ENCODE results near the gene PTPN18.
"Not testable (repeated sequence)": the region's sequence is repeated elsewhere in the genome, so short reads cannot be mapped to it uniquely, and the experiment has no call there.

The PTPN18 gene, protein sequence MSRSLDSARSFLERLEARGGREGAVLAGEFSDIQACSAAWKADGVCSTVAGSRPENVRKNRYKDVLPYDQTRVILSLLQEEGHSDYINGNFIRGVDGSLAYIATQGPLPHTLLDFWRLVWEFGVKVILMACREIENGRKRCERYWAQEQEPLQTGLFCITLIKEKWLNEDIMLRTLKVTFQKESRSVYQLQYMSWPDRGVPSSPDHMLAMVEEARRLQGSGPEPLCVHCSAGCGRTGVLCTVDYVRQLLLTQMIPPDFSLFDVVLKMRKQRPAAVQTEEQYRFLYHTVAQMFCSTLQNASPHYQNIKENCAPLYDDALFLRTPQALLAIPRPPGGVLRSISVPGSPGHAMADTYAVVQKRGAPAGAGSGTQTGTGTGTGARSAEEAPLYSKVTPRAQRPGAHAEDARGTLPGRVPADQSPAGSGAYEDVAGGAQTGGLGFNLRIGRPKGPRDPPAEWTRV

DNA sequence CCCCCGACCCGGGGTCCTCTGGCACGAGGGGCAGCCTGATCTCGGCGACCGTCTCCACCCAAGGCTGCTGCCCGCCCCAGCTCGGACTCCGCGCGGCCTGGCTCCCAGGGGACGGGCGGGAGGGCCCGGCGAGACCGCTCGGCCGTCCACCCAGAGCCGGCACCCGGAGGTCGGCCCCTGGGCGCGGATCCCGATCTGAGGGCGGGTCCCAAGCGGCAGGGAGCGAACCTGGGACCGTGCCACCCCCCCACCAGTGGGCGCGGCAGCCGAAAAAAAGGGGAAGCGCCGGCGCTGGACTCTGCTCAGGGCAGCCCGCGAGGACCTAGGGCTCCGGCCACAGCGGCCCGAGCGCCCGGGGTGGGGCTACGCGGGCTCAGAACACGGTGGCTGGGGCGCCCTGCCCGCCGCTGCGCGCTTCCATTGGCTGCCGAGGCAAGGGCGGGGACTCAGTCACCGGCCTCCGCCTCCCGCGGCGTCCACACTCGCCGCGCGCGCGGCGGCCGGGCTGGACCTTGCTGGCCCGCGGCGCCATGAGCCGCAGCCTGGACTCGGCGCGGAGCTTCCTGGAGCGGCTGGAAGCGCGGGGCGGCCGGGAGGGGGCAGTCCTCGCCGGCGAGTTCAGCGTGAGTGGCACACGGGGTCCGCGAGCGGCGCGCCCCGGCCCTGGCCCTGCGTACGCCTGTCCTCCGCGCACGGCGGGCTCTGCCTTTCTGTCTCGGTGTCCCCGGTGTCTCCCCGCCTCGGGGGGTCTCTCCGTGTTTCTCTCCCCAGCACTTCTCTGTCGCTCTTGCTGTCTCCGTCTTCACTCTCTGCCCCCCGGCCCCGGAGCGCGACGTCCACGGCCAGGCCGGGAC, at the start of gene PTPN18:
Gene PTPN18 (plus strand): TSS at position 479 of the 854 bp plus-strand sequence. CDS start 52 bp downstream, at position 531.
- DNase-seq (ENCODE audit: low read depth in 2 of 2): peak; percentile 47 to 51

DNA sequence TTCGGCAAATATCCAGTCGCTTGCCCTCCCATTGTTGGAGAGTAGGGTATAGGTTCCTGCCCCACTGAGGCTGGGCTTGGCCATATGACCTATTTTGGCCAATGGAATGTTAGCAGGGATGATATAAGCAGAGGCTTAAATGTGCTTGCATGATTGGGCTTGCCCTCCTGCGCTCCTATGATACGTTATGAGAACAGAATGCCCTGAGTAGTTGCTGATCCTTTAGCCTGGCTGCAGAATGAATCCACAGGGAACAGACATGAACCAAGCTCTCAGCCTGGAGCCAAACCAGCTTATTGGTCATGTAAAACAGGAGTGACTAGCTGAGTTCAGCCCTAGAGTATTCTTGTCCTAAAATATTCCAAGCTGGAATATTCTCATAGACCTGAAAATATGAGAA, 48.0 kb upstream of the PTPN18 start:
- no peak for DNase-seq (ENCODE audit: low read depth in 2 of 2)

DNA sequence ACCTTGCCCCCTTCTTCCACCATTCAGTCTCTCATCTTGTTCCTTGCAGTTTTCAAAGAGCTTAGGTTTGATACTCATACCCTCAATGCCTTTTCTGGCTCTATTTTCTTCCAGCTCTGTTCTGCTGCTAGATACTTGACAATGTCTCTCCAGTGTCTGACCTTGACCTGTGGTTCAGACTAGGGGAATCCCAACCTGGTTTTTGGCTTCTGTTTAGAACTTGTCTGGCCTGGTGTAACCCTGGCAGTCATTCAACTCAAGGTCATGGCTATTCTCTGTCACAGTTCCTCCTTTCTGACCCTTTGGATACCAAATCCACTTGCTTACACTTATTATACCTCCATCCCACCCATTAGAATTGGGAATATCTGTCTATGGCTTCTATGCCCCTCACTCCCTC, 45.0 kb upstream of the PTPN18 start:
- DNase-seq (ENCODE audit: low read depth in 2 of 2): no peak

DNA sequence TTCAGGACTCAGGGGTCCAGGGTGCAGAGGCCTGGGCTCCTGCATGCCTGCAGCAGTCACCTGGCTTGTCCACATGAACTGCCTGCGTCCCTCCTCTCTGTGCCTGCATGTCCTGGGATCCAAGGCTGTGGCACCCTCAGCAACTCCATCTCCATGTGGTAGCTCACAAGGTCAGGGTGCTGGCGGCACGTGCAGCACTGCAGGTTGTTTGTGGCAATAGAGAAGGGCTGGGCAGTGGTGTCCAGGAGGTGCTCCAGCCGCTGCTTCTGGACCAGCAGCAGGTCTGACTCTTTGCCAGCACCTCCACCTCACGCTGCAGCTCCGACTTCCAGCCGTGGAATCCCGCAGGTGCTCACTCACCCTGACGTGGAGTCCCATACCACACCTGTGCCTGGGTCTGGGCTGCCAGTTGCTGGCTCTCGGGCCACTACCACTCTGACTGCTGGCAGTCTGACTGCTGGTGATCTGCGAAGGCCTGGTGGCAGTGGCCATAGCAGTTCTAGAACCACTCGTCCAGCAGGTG, 42.0 kb upstream of the PTPN18 start:
- no peak for DNase-seq (ENCODE audit: low read depth in 2 of 2)

DNA sequence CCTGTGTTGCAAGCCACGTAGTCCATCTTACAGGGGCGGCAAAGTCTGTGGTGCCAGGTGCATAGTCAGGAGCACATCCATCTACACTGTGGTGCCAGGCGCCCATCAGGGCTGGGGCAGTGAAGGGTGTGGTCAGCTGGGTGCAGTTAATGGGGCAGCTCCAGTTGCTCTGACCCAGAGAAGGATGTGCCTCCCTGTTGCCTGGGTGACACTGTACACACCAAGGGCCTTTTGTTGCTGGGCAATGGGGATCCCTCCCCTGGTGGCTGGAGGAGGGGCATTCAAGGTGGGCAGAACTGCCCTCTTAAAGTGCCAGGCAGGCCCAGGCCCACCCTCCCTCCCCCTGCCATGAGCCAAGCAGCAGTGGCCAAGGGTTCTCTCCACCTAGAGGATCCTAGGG, 41.5 kb upstream of the PTPN18 start:
- no peak for DNase-seq (ENCODE audit: low read depth in 2 of 2)

DNA sequence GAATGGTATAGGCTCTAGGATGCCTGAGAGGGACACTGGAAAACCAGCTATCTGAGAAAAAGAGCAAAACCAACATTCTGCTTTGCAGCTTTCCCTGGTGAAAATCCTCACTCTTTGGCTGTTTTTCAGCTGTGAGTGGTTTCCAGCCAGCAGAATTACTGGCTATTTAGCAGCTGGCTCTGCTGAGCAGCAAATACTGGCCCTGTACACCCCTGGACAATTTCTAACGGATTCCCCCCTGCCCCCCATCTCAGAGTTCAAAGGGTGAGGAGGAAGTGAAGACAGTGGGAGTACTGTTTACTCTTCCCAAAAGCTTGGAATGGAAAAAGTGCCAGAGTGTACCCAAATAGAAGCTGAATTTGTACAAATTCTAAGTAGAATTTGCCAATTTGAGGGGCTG, 39.3 kb upstream of the PTPN18 start:
- DNase-seq (ENCODE audit: low read depth in 2 of 2): no peak

DNA sequence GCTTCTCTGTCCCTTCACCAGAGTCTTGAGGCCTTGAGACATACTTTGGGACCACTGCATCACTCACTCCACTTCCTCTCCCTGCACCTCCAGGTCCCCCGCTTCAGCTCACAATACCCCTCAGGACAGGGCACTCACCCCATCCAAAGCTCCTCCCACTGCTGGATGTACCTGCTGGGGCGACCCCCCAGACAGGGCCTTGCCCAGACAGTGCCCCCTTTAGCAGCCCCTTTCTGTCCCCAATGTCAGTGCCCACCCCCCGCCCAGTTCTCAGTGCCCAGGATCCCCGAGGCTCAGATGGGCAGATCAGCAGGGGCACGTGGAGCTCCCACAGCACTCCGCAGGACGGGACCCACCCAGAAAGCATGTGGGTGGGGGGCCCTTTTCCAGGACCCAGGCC, 37.0 kb upstream of the PTPN18 start:
- DNase-seq (ENCODE audit: low read depth in 2 of 2): no peak

DNA sequence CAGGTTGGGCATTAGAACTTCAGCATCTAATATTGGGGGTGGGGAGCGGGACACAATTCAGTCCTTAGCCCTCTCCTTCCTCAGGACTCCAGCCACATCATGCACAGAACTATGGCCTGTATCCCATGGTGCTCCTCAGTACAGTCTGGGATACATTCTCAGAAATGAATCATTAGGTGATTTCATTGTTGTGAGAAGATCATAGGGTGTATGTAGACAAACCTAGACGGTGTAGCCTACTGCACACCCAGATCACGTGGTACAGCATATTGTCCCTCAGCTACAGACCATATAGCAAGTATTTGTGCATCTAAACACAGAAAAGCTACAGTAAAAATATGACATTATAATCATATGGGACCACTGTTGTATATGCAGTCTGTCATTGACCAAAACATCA, 36.3 kb upstream of the PTPN18 start:
- no peak for DNase-seq (ENCODE audit: low read depth in 2 of 2)

DNA sequence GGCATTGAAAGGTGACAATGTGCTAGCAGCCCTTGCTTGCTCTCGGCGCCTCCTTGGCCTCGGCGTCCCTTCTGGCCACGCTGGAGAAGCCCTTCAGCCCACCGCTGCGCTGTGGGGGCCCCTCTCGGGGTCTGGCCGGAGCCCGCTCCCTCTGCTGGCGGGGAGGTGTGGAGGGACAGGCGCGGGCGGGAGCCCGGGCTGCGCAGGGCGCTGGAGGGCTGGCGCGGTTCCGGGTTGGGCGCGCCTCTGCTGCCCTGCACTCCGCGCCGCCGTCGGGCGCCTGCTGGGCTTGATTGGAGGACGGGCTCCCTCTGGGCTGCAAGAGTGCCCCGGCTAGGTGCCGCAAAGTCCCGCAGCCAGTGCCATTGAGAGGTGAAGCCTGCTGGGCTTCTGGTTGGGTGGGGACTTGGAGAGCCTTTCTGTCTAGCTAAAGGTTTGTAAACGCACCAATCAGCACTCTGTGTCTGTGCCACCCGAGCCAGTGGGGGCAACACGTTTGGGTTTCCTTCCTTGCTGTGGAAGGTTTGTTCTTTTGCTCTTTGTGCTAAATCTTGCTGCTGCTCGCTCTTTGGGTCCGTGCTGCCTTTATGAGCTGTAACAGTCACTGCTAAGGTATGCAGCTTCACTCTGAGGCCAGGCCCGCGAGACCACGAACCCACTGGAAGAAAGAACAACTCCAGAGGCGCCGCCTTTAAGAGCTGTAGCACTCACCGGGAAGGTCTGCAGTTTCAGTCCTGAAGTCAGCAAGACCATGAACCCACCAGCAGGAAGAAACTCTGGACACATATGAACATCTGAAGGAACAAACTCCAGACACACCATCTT, 27.9 kb upstream of the PTPN18 start:
- DNase-seq (ENCODE audit: low read depth in 2 of 2): no peak

DNA sequence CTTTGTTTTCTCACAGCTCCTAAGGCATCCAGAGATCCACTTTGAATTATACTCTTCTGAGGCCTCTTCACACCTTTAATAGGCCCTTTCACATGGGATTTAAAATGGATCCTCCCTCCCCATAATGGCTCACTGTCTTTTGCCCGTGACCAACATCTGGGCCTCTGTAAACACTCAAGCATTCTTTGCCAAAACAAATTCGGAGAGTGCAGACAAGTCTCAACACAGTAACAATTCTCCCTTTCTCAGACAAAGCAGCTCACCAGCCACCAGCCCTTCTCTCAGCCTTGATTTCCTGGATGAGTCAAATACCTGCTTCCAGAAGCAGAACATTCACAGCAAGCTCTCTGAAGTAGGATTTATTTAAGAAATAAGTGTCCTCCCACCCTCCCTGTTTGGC, 27.1 kb upstream of the PTPN18 start:
- no peak for DNase-seq (ENCODE audit: low read depth in 2 of 2)

DNA sequence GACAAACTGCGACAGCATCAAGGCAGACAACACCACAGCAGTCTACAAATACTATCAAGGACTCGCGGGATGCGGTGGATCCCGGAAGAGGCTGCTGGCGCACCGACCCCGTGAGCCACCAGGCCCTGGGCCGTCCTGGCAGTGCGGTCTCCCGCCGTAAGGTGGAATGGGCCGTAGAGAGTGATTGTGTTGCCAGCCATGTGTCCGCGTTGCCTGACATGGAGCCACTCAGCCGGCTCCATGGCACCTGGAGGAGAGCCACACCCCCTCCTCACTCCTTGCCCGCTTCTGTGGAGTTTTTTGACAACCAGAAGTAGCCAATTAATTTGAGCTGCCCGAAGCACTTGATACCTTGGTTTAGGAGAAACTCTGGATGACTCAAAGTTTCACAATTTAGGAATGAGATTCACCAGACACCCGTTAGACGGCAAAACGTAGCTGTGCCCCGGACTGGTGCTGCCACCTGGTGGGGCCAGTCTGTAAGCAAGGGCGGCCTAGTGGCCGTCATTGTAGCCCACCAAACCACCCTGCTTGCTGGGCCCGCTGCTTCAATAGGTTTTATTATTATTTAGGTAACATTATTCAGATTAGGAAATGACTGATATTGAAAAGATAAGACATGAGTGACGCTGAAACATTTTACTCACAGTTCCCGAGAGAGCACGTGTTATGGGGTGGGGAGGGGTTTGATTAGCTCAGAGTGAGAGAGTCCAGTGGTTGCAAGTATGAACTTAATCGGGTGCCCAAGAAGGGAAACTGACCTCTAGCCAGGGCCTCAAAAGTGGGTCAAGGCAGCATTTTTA, 23.4 kb upstream of the PTPN18 start:
- DNase-seq (ENCODE audit: low read depth in 2 of 2): peak; percentile 66 to 68

DNA sequence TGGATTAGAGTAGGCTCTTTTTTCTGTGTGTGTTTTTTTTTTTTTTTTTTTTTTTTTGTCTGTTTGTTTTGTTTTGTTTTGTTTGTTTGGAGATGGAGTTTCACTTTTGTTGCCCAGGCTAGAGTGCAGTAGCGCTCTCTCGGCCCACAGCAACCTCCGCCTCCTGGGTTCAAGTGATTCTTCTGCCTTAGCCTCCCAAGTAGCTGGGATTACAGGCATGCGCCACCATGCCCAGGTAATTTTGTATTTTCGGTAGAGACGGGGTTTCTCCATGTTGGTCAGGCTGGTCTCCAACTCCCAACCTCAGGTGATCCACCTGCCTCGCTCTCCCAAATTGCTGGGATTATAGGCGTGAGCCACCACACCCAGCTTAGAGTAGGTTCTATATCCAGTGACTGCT, 22.6 kb upstream of the PTPN18 start:
- not testable (repeated sequence) for DNase-seq (ENCODE audit: low read depth in 2 of 2)

DNA sequence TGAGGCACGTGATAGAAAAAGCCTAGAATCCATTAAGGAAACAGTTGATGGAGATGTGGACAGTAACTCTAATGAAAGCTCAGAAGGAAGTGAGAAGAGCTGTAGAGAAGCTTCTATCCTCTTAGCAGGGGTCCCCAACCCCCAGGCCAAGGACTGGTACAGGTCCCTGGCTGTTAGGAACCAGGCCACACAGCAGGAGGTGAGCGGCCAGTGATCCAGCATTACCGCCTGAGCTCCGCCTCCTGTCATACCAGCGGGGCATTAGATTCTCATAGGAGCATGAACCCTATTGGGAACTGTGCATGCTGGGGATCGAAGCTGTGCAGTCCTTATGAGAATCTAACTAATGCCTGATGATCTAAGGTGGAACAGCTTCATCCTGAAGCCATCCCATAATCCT, 21.8 kb upstream of the PTPN18 start:
- no peak for DNase-seq (ENCODE audit: low read depth in 2 of 2)

DNA sequence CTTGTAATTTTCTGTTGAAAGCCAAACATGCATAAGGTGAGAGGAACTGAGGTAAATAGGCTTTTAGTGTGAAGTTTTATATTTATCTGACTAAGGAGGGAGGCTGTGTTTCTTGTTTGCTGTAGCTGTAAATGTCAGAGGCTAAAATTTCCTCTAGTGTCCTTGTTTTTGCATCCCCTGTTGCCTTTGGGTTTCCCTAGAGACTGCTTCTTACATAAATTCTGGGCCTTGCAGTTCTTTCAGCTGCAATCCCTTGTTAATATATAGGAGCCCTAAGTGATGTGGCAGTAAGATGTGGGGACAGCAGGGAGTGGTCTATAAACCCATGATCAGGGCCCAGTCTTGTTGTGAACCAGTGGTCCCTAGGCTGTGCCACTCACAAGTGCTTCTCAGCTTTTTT, 20.6 kb upstream of the PTPN18 start:
- no peak for DNase-seq (ENCODE audit: low read depth in 2 of 2)

DNA sequence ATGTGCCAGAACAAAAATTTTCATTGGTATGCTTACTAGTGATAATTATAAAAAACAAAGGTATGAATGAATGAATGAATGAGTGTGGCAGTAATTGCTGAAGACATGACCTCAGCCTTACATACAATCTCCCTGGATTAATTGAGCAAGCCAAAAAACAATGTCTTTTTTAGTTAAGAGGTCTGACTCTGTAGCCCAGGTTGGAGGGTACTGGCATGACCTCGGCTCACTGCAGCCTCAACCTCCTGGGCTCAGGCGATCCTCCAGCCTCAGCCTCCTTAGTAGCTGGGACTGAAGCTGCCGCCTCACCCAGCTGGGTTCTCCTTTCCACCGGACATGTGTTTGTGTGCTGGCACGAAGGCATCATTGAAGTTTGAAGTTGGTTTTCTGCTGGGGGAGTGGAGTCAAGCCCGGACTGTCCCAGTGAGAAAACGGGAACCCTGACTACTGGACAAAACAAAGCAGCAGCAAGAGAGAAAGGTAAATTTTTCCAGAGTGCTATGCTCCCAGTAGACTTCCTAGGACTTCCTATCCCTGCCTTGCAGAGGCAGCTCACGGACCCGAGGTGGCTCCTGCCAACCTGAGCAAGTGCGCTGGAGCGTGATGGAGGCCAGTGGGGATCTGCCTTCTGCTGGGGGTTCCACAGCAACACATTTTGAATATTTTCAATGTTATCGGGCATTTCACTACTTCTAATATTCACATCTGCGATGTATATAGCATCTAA, 19.5 kb upstream of the PTPN18 start:
- no peak for DNase-seq (ENCODE audit: low read depth in 2 of 2)

DNA sequence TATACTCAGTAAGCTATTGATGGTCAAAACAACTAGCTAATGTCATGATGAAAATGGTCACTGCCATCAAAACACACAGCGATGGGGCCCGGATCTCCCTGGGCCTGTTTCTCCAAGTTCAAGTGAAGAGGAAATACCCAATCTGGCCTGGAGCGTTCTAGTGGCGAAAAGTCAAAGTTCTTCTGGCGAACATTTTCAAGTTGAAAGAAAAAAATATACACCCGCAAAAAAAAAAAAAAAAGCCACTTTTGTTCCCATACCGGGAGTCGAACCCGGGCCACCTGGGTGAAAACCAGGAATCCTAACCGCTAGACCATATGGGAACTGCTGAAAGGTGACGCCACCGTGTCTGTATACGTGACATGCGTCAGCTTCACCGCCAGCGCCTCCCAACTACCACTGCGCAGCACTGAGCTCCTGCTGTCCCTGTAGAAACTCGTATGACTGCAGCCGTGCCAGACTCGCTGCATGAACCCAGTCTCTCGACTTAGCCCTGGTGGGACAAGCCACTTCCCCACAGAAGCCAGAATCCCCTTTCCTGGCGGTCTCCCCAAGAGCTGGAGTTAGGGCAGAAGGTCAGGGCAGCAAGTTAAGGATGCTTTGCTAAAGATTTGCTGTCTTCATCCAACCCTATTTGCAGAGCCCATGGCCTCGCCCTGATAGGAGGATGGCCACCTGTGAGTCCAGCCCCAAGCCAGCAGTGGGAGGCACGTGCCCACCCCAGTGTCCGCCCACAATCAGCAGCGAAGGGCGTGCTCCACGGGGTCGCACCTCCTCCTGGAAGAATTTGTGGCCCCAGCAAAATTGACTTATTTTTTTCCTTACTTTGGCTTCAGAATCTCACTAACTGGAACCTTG, 18.8 kb upstream of the PTPN18 start:
- DNase-seq (ENCODE audit: low read depth in 2 of 2): peak in 1 of 2 donors; percentile 45

DNA sequence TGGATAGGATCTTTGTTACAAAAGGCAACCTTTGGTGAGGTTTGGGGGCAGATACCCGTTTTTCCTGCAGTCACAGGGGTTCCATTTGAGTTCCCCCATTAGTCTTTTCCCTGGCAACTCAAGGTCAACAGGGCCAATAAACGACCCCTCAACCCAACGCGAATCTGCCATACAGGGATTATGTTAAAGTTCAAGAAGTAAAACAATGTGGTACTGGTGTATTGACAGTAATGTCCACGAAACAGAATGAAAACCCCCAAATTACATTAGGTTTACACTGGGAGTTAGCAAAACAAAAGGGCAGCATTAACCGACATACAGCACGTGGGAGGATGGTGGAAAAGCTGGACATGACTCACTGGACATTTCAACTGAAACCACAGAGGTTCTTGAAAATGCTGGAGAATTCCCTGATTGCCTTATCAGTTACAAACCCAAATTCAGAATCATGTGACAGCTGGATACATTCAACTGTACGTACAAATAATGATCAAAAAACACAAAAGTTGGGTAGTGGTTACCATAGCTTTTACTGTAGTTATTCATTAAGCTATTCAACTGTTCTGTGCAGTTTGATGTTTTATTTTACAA, 18.0 kb upstream of the PTPN18 start:
- no peak for DNase-seq (ENCODE audit: low read depth in 2 of 2)

DNA sequence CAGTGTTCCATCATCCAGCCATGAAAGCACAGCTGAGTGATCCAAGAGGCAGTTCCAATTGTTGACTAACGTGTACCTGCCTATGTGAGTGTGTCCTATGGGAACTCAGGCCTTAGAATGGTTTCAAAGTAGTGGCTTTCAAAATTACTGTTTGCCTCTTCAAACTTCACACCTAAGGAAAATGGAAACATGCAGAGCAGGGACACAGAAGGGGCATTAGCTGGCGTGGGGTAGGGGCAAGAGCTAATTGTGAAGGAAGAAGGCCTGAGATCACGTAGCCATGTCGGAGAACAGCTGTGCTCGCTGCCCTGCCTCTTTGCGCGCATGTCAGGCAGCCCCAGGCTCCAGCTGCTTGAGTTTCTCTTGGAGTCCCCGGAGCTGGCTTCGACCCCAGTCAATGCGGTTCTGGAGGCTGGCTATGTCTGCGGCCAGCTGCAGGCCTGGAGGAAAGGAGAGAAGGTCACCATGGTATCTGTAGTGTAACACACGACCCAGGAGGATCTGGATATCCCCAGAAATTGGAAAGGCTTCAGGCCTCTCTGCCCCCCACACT, 17.0 kb upstream of the PTPN18 start:
- DNase-seq (ENCODE audit: low read depth in 2 of 2): no peak
